HG02798 (cell line): ENCODE measurements around the gene KIR3DL3.
"Not testable (repeated sequence)": the region's sequence is repeated elsewhere in the genome, so short reads cannot be mapped to it uniquely, and the experiment has no call there.

Experiments
- ATAC-seq: cut with Tn5 transposase; IDR thresholded peaks from one replicate; pipeline ENCODE4 v1.9.1; 2021; ENCODE audit warnings: mild to moderate bottlenecking; ENCODE audit not compliant: unreplicated experiment, poor library complexity

KIR3DL3 gene

DNA sequence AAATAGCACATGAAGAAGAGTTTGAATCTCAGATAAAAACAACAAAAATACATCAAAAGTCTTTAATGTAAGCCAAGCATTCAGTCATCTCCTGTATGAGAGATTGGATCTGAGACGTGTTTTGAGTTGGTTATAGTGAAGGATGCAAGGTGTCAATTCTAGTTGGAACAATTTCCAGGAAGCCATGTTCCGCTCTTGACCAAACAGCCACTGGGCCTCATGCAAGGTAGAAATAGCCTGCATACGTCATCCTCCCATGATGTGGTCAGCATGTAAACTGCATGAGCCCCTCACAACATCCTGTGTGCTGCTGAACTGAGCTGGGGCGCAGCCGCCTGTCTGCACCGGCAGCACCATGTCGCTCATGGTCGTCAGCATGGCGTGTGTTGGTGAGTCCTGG lies at the start of gene KIR3DL3:
Gene KIR3DL3, plus strand, starts transcription at position 301 of the 400 bp plus-strand sequence. Its CDS starts 55 bp downstream, at position 356.
- ATAC-seq: no peak

DNA sequence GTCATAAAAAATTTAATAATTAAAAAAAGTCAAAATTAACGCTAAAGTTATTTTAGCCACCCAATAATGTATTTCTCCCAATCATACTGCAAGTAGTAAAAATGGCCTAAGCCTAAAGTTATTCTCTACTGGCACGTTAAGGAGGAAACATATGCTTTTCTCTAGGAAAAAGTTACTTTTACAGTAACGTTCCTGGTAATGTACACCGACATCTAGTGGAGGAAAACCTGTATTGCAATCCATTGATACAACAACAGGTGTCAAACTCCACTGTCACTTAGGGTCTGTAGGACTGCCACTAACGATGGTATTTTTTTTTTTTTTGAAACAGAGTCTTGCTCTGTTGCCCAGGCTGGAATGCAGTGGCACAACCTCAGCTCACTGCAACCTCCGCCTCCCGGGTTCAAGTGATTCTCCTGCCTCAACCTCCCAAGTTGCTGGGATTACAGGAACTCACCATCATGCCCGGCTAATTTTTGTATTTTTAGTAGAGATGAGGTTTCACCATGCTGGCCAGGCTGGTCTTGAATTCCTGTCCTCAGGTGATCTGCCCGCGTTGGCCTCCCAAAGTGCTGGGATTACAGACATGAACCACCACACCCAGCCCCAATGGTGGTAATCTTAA lies 47.9 kb upstream of the KIR3DL3 start:
- ATAC-seq: not testable (repeated sequence)

DNA sequence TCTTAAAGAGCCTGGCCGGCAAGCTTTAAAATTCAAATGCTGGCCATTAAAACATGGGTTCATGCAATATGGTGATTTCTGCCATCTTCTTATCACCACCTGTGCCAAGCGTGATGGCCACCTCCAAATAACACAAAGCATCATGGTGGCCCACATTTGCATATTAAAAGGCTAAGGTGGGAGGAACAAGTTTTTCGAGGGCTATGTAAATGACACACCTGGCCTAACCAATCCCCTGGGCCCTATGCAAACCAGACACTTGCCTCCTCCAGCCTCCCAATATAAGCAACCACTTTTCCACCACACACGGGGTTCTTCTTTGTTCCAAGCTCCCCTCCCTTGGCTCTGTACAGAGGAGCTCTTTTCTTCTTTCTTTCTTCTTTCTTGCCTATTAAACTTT lies 47.0 kb upstream of the KIR3DL3 start:
- no peak for ATAC-seq

DNA sequence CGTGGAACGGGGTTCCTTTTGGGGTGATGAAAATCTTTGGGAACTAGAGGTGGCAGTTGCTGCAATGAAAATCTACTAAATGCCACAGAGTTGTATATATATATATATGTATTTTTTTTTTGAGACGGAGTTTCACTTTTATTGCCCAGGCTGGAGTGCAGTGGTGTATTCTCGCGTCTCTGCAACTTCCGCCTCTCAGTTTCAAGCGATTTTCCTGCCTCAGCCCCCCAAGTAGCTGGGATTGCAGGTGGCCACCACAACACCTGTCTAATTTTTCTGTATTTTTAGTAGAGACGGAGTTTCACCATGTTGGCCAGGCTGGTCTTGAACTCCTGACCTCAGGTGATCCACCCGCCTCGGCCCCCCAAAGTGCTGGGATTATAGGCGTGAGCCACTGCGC lies 42.6 kb upstream of the KIR3DL3 start:
- not testable (repeated sequence) for ATAC-seq

DNA sequence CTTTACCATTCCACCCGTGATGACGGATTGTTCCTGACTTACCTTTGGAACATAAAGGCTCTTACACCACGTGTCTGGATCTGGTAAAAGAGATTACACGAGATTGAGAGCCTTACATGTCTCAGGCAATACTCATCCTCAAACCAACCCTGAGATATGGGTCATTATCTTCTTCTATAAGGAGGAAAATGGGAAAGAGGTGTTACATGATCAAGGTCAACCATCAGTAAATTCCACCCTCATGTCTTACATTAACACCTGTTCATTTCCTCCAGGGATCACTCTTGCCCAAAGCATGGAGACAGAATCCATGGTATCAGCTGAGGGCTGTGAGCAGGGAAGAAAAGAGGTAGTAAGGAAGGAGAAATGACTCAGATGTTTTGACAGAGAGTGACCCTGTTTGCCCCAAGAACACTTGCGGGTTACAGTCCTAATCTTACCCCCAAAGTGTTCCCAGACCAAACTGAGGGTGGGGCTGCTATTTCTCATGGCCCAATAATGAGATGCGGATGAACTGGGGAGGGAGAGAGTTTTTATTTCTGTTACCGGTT lies 41.9 kb upstream of the KIR3DL3 start:
- no peak for ATAC-seq

DNA sequence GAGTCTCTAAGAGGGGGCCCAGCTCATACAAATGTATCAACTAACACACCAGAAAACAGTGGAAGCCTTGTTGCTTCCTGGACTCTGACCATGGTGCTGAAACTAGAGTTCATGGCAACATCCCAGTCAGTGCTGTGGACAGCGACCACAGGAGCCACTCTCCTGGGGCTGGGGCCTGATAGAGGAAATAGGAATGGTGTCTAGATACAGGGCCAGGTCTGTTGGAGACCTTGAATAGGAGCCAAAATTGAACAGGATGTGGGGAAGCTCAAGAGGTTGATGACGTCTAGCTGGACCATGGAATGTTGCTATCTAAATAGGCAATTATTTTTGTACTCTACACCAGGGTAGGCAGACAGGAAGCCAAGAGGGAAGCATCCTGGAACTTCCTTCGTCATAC lies 39.7 kb upstream of the KIR3DL3 start:
- no peak for ATAC-seq

DNA sequence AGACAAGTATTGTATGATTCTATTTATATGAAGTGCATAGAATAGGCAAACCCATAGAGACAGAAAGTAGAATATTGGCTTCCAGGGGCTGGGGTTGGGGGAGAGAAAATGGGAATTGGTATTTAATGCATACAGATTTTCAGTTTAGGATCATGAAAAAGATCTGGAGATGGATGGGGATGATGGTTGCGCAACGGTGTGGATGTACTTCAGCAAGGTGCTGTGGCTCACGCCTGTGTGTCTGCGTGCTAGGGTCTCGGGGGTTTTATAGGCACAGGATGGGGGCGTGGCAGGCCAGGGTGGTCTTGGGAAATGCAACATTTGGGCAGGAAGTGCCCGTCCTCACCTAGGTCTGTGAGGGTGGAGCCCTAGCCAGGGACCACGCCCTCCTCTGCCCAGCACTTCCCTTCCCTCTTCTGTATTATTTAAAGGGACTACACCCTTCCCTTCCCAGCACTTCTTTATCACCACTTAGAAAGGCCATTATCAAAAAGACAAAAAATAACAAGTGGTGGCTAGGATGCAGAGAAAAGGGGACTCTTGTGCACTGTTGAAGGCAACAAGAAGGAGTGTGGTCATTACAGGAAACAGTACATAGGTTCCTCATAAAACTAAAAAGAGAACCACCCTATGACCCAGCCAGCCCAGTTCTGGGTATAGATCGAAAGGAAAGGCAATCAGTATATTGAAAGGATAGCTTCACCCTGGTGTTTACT lies 32.5 kb upstream of the KIR3DL3 start:
- no peak for ATAC-seq

DNA sequence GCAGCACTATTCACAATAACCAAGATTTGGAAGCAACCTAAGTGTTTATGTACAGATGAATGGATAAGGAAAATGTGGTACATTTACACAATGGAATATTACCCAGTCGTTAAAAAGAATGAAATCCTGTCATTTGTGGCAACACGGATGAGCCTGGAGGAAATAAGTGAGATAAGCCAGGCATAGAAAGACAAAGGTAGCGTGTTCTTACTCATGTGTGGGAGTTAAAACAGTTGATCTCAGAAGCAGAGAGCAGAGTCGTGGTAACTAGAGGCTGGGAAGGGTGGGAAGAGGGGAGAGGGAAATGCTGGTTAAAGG lies 32.0 kb upstream of the KIR3DL3 start:
- no peak for ATAC-seq

DNA sequence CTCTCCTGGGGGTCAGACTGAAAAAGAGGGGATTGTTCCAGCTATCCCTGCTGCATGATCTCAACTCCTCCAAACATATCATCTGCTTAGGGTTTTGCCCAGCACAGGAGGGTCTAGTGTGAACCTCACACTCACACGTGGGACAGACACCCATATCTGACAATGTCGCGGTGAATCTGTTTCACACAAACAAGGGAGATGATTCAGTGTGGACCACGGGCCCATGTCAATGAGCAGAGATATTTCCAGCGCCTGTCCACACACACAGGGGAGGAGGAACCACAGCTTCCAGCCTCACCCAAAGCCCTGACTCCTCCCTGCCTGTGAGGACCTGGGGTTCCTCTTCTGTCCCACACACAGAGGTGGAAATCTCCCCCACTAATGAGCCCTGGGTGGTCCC lies 29.6 kb upstream of the KIR3DL3 start:
- no peak for ATAC-seq

DNA sequence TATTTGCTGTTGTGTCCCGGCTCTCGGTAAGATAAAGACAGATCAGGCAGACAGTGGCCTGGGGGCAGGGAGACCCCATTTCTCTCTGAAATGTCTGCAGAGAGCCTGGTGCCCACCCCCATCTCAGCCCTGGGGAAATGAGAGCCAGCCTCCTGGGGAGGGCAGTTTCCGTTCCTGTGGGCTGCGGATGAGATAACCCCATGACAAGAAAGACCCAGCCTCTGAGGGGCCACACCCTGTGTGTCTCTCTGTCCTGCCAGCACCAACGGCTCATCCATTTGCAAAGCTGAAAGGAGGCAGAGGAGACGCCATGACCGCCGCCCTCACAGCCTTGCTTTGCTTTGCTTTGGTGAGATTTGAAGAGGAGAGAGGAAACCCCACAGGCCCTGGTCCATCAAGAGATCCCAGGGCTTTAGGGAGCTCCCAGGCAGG lies 28.1 kb upstream of the KIR3DL3 start:
- no peak for ATAC-seq

DNA sequence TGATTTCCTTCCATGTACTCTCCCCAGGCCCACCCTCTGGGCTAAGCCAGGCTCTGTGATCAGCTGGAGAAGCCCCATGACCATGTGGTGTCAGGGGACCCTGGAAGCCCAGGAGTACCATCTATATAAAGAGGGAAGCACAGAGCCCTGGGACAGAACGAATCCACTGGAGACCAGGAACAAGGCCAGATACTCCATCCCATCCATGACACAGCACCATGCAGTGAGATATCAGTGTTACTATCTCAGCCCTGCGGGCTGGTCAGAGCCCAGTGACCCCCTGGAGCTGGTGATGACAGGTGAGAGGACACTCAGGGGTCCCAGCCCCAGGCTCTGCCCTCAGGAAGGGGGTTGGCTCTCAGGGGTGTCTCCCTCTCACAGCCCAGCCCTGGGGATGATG lies 27.5 kb upstream of the KIR3DL3 start:
- ATAC-seq: no peak

DNA sequence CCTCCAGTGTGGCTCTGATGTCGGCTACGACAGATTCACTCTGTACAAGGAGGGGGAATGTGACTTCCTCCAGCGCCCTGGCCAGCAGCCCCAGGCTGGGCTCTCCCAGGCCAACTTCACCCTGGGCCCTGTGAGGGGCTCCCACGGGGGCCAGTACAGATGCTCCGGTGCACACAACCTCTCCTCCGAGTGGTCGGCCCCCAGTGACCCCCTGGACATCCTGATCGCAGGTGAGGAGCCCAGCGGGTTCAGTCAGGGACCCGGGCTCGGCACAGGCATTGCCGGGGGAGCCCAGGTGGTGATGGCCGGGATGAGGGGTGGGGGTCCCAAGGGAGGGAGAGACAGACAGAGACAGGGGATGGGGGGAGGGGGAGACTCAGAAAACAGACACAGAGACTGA lies 26.5 kb upstream of the KIR3DL3 start:
- ATAC-seq: not testable (repeated sequence)

DNA sequence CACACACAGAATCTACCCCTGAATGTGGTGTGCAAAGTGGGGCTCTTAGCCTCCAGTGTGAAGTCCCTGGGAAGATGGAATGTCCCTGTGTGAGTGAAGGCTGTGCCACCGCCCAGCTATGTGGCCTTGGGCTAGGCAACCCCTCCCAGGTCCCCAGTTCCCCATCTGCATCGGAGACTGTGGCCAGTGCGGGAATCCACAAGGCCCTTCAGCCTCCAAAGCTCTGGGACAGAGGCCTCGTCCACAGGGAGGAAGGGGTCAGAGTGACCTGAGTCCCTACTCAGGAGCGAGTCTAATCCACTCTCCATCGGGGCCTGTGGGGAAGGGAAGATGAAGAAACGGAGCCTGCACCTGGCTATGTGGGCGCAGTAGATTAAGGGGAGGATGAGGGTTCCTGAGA lies 19.3 kb upstream of the KIR3DL3 start:
- ATAC-seq: no peak

DNA sequence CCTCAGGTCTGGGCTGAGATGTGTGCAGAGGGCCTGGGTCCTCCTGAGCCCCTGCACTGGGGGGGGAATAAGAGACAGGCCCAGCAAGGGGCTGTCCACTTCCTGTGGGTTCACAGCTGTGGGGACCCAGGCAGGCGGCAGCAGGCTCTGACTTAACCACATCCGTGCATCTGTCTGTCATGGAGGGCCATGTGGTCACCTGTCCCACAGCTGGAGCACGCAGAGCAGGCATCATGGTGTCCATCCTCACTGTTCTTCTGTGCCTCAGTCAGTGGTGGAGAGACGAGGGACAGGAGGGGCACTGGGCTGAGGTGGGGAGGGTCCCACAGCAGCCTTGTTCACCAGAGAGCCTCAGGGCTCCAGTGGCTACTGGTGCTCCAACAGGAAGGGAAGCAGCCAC lies 16.3 kb upstream of the KIR3DL3 start:
- no peak for ATAC-seq

DNA sequence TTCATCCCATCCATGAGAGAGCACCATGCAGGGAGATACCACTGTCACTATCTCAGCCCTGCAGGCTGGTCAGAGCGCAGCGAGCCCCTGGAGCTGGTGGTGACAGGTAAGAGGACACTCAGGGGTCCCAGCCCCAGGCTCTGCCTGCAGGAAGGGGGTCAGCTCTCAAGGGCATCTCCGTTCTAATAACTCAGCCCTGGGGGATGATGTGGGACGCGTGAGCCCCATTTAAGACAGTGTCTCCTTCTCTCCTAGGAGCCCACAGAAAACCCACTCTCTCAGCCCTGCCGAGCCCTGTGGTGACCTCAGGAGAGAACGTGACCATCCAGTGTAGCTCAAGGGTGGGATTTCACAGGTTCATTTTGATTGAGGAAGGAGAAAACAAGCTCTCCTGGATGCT lies 15.5 kb upstream of the KIR3DL3 start:
- ATAC-seq: no peak

DNA sequence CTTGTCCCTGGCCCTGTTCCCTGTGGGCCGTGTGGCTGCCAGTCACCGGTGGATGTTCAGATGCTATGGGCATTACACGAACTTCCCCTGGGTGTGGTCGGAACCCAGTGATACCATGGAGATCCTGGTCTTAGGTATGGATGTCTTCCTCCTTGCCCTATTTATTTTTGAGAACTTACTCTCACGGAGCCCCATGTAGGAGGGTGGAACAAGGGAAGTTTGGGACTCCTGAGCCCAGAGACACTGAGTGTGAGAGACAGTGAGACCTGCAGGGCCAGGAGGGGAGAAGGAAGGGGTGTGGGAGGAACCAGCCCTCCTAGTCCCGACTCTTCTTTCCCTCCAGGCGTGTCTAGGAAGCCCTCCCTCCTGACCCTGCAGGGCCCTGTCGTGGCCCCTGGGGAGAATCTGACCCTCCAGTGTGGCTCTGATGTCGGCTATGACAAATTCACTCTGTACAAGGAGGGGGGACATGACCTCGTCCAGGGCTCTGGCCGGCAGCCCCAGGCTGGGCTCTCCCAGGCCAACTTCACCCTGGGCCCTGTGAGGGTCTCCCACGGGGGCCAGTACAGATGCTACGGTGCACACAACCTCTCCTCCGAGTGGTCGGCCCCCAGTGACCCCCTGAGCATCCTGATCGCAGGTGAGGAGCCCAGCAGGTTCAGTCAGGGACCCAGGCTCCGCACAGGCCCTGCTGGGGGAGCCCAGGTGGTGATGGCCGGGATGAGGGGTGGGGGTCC lies 14.9 kb upstream of the KIR3DL3 start:
- no peak for ATAC-seq

DNA sequence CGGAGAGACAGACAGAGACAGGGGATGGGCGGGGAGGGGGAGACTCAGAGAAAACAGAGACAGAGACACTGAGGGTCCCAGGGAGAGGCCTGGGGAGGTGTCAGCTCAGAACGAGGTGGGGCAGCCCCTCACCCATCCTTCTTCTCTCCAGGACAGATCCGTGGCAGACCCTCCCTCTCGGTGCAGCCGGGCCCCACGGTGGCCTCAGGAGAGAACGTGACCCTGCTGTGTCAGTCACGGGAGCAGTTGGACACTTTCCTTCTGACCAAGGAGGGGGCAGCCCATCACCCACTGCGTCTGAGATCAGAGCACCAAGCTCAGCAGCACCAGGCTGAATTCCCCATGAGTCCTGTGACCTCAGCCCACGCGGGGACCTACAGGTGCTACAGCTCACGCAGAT lies 14.3 kb upstream of the KIR3DL3 start:
- not testable (repeated sequence) for ATAC-seq

DNA sequence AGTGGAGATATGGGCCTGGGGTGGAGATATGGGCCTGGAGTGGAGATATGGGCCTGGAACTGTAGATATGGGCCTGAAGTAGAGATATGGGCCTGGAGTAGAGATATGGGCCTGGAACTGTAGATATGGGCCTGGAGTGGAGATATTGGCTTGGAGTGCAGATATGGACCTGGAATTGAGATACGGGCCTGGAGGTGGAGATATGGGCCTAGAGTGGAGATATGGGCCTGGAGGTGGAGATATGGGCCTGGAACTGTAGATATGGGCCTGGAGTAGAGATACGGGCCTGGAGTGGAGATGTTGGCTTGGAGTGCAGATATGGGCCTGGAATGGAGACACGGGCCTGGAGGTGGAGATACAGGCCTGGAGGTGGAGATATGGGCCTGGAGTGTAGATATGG lies 402 bp downstream of the KIR3DL3 start:
- ATAC-seq: no peak

DNA sequence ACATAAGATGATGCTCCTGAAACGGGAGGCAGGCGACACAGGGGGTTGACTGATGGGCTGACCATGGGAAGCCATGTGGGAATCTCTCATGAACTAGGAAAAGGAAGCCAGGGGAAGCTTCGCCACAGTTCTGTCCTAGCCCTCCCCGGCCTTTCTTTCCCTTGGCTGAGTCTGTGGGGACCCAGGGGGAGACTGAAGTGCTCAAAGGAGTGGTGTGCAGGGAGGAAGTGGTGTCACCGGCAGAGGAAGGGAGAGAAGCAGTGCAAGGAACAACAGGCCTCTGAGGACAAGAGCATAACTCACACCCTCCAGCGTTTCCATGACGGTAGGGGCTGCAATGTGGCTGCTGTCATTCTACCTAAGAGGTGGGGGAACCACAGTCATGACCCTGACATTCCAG lies 1.1 kb downstream of the KIR3DL3 start:
- ATAC-seq: no peak

DNA sequence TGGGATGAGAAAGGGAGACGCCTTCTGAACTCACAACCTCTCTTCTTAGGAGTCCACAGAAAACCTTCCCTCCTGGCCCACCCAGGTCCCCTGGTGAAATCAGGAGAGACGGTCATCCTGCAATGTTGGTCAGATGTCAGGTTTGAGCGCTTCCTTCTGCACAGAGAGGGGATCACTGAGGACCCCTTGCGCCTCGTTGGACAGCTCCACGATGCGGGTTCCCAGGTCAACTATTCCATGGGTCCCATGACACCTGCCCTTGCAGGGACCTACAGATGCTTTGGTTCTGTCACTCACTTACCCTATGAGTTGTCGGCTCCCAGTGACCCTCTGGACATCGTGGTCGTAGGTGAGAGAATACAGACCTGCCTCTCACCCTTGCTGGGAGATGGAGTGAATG lies 3.3 kb downstream of the KIR3DL3 start:
- no peak for ATAC-seq

DNA sequence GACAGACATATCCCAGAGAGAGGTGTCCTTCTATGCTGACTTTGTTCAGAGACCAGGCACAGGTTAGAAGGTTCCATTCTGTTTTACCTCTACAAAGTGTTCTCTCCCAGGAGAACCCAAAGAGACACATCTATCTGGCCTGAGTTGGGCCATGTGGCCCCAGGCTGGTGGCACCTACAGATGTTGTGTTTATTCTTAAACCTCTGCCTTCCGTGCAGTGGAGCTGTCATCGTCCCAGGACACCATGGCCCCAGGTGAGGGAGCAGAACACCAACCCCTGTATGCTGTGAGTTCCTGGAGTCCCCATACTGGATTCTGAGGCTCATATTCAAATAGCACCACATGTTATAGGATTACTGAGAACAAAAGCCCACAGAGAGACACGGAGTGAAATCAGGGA lies 3.9 kb downstream of the KIR3DL3 start:
- ATAC-seq: no peak
